SJSA1 (cell line): ENCODE measurements around the gene RASA3. TPM values are rescaled to one million over a fixed set of nuclear protein-coding genes. Genes with fewer than 3 reads are reported as not detected.
A peak's percentile ranks its signal among the peaks of the same experiment; 100 is the strongest.

Experiments used
- DNase-seq, 2 experiments: peaks; one replicate each; pipeline ENCODE4 v3.0.0-alpha.2; 2015 to 2020; ENCODE audit warnings: low spot score in 2 of 2, low read depth in 1 of 2
- H3K27ac ChIP-seq: fragments of 250-450 bp; sonication (Bioruptor Pico); 2 replicates; pipeline ENCODE4 v1.5.1; 2020; ENCODE audit warnings: mild to moderate bottlenecking, moderate library complexity
- H3K27me3 ChIP-seq: fragments of 250-450 bp; sonication (Bioruptor Pico); replicated peaks from 2 replicates; pipeline ENCODE4 v1.5.1; 2020; ENCODE audit warnings: mild to moderate bottlenecking, moderate library complexity
- H3K36me3 ChIP-seq: fragments of 250-450 bp; sonication (Bioruptor Pico); 2 replicates; pipeline ENCODE4 v1.5.1; 2020; ENCODE audit warnings: mild to moderate bottlenecking
- H3K4me1 ChIP-seq: fragments of 250-450 bp; sonication (Bioruptor Pico); replicated peaks from 2 replicates; pipeline ENCODE4 v1.6.1; 2021; ENCODE audit warnings: mild to moderate bottlenecking
- H3K4me3 ChIP-seq: fragments of 250-450 bp; sonication (Bioruptor Pico); 2 replicates; pipeline ENCODE4 v1.5.1; 2020; ENCODE audit warnings: mild to moderate bottlenecking
- H3K9me3 ChIP-seq: fragments of 250-450 bp; sonication (Bioruptor Pico); replicated peaks from 2 replicates; pipeline ENCODE4 v1.5.1; 2020; ENCODE audit warnings: mild to moderate bottlenecking
- total RNA-seq: library from RNA; depleted of rRNA; stranded (reverse); fragments of >200 nt; shearing (Covaris generic); gene quantifications from 2 replicates; pipeline ENCODE4 v1.2.3, GENCODE V29; 2014

Gene RASA3
- total RNA-seq, 1 experiment from 2014 or later: 19.8 TPM

GRCh38 chr13:114000151-114001040 lies 132.0 kb downstream of the RASA3 start:
- H3K4me1 ChIP-seq: peaks cover 15% of the 10 kb centered on the region
- H3K27ac ChIP-seq: no peak overlapping the region
- no peaks in the 10 kb centered on the region for H3K27me3 ChIP-seq
- no peaks in the 10 kb centered on the region for H3K9me3 ChIP-seq
- H3K4me3 ChIP-seq: no peak overlapping the region
- H3K36me3 ChIP-seq: peaks cover 37% of the 10 kb centered on the region
- no peak for DNase-seq

GRCh38 chr13:113999618-113999910 lies 132.9 kb downstream of the RASA3 start:
- Histone ChIP-seq H3K4me1 (peaks cover 7% of the 10 kb centered on the region), H3K9me3 (no peaks in the 10 kb centered on the region), H3K27me3 (no peaks in the 10 kb centered on the region), H3K36me3 (peaks cover 37% of the 10 kb centered on the region), H3K4me3 (no peak overlapping the region), H3K27ac (no peak overlapping the region)
- no peak for DNase-seq

GRCh38 chr13:113998781-113999617 lies 133.4 kb downstream of the RASA3 start:
- Histone ChIP-seq H3K4me3 (no peak overlapping the region), H3K36me3 (peaks cover 37% of the 10 kb centered on the region), H3K27ac (no peak overlapping the region), H3K27me3 (no peaks in the 10 kb centered on the region), H3K9me3 (no peaks in the 10 kb centered on the region), H3K4me1 (peaks cover 7% of the 10 kb centered on the region)
- no peak for DNase-seq

- Histone ChIP-seq H3K36me3 (peaks cover 36% of the 10 kb centered on the region), H3K27me3 (no peaks in the 10 kb centered on the region), H3K9me3 (no peaks in the 10 kb centered on the region), H3K4me3 (no peak overlapping the region), H3K4me1 (peaks cover 7% of the 10 kb centered on the region), H3K27ac (no peak overlapping the region)
- peak in 1 of 2 experiments; percentile 30 for DNase-seq
Observed at GRCh38 chr13:113997845-113998751, 134.3 kb downstream of the RASA3 start.

- Histone ChIP-seq H3K36me3 (peaks cover 40% of the 10 kb centered on the region), H3K9me3 (no peaks in the 10 kb centered on the region), H3K4me1 (peaks cover 7% of the 10 kb centered on the region), H3K27ac (no peak overlapping the region), H3K27me3 (no peaks in the 10 kb centered on the region), H3K4me3 (no peak overlapping the region)
- no peak for DNase-seq
Observed at GRCh38 chr13:113996912-113997745, 135.3 kb downstream of the RASA3 start.

- peaks cover 48% of the 10 kb centered on the region for H3K36me3 ChIP-seq
- no peak overlapping the region for H3K27ac ChIP-seq
- no peak for DNase-seq
- H3K27me3 ChIP-seq: no peaks in the 10 kb centered on the region
- H3K4me3 ChIP-seq: no peak overlapping the region
- H3K9me3 ChIP-seq: no peaks in the 10 kb centered on the region
- H3K4me1 ChIP-seq: peaks cover 7% of the 10 kb centered on the region
Observed at GRCh38 chr13:113996081-113996911, 136.1 kb downstream of the RASA3 start.

GRCh38 chr13:113995051-113995601 lies 137.3 kb downstream of the RASA3 start:
- no peaks in the 10 kb centered on the region for H3K9me3 ChIP-seq

GRCh38 chr13:113992276-113993005 lies 140.0 kb downstream of the RASA3 start:
- H3K9me3 ChIP-seq: no peaks in the 10 kb centered on the region
- H3K27me3 ChIP-seq: no peaks in the 10 kb centered on the region
- H3K4me1 ChIP-seq: no peaks in the 10 kb centered on the region
- H3K4me3 ChIP-seq: no peak overlapping the region
- H3K27ac ChIP-seq: no peak overlapping the region
- peaks cover 40% of the 10 kb centered on the region for H3K36me3 ChIP-seq
- no peak for DNase-seq

More at GRCh38 chr13:113995051-113995601, 137.3 kb downstream of the RASA3 start:
- H3K27me3 ChIP-seq: no peaks in the 10 kb centered on the region
- DNase-seq: no peak
- H3K27ac ChIP-seq: no peak overlapping the region
- H3K4me1 ChIP-seq: peaks cover 7% of the 10 kb centered on the region
- no peak overlapping the region for H3K4me3 ChIP-seq
- H3K36me3 ChIP-seq: peaks cover 50% of the 10 kb centered on the region

GRCh38 chr13:113991676-113992179 lies 140.7 kb downstream of the RASA3 start:
- Histone ChIP-seq H3K27me3 (no peaks in the 10 kb centered on the region), H3K27ac (no peak overlapping the region), H3K4me3 (no peak overlapping the region), H3K36me3 (peaks cover 36% of the 10 kb centered on the region), H3K9me3 (no peaks in the 10 kb centered on the region), H3K4me1 (no peaks in the 10 kb centered on the region)
- no peak for DNase-seq

- H3K27me3 ChIP-seq: no peaks in the 10 kb centered on the region
- no peaks in the 10 kb centered on the region for H3K9me3 ChIP-seq
- H3K4me3 ChIP-seq: no peak overlapping the region
- H3K27ac ChIP-seq: no peak overlapping the region
- H3K36me3 ChIP-seq: peaks cover 31% of the 10 kb centered on the region
- no peaks in the 10 kb centered on the region for H3K4me1 ChIP-seq
- no peak for DNase-seq
Observed at GRCh38 chr13:113991191-113991669, 141.2 kb downstream of the RASA3 start.

- H3K36me3 ChIP-seq: peaks cover 29% of the 10 kb centered on the region
- DNase-seq: no peak
- no peaks in the 10 kb centered on the region for H3K9me3 ChIP-seq
- no peak overlapping the region for H3K4me3 ChIP-seq
- no peaks in the 10 kb centered on the region for H3K4me1 ChIP-seq
- H3K27me3 ChIP-seq: no peaks in the 10 kb centered on the region
- no peak overlapping the region for H3K27ac ChIP-seq
Observed at GRCh38 chr13:113990321-113990837, 142.0 kb downstream of the RASA3 start.
